ENCODE results near the gene RPL23.

DNA sequence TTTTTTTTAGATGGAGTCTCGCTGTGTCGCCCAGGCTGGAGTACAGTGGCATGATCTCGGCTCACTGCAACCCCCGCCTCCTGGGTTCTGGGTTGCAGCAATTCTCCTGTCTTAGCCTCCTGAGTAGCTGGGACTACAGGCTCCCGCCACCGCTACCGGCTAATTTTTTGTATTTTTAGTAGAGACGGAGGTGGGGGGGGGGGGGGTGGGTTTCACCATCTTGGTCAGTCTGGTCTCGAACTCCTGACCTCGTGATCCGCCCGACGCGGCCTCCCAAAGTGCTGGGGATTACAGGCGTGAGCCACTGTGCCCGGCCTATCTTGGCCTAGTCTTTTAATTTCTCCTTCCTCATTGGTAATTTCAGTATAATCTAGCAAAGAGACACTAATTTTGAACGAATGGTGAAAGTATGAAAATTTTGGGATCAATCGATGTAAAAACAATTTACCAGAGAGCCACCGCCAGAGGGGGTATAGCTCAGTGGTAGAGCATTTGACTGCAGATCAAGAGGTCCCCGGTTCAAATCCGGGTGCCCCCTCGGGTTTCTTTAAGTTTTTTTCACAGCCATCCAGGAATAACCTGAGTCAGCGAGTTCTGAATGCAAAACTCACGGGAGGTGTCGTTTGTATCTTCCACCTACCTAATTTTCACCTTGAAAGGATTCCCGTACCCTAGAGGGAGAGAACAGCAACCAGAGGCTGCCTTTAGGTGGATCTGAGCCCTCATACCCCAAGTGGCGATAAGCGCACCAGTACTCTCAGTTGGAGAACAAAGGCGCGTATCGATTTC lies 13.9 kb upstream of the RPL23 start:
- TF ChIP-seq, protein P1, sequence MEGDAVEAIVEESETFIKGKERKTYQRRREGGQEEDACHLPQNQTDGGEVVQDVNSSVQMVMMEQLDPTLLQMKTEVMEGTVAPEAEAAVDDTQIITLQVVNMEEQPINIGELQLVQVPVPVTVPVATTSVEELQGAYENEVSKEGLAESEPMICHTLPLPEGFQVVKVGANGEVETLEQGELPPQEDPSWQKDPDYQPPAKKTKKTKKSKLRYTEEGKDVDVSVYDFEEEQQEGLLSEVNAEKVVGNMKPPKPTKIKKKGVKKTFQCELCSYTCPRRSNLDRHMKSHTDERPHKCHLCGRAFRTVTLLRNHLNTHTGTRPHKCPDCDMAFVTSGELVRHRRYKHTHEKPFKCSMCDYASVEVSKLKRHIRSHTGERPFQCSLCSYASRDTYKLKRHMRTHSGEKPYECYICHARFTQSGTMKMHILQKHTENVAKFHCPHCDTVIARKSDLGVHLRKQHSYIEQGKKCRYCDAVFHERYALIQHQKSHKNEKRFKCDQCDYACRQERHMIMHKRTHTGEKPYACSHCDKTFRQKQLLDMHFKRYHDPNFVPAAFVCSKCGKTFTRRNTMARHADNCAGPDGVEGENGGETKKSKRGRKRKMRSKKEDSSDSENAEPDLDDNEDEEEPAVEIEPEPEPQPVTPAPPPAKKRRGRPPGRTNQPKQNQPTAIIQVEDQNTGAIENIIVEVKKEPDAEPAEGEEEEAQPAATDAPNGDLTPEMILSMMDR (IDR thresholded peaks at IDR 0.05) = peak in 2 of 4 experiments; percentile 29 to 50
- no peak for TF ChIP-seq POLR2A (IDR thresholded peaks at IDR 0.05)
- peak; percentile 27 for TF ChIP-seq POLR2AphosphoS5 (IDR thresholded peaks at IDR 0.05)
